IMR-90 (cell line): Measurements from ENCODE around the gene CNDP1. TPM values are rescaled to one million over a fixed set of nuclear protein-coding genes. Genes with fewer than 3 reads are reported as not detected.

Source experiments
- ATAC-seq: fragments of 200-7000 bp; cut with Tn5 transposase; 2 replicates; pipeline ENCODE4 v1.9.1; 2020; ENCODE audit warnings: low read depth, mild to moderate bottlenecking, moderate library complexity
- BruUV-seq: library from RNA; stranded (reverse); fragments of 400-500 nt; replicated peaks from 2 replicates; lab custom pipeline; 2021; lab: Mats Ljungman, UMichigan
- CTCF ChIA-PET: fragments of 300-600 bp; formaldehyde crosslinking; extraction: SDS; loops from one replicate; lab custom pipeline; 2021; ENCODE audit warnings: antibody characterized with exemption; lab: Yijun Ruan, JAX
- POLR2A ChIA-PET: fragments of 300-600 bp; sonication (Branson Sonifier 250); formaldehyde crosslinking; loops from one replicate; lab custom pipeline; 2022; ENCODE audit warnings: antibody characterized with exemption; ENCODE audit not compliant: unreplicated experiment; lab: Charles Lee
- DNase-seq: peaks from one replicate; pipeline ENCODE4 v3.0.0; 2013
- H2AFZ ChIP-seq: replicated peaks from 2 replicates; pipeline ENCODE3; 2013; ENCODE audit warnings: low read length, mild to moderate bottlenecking; ENCODE audit not compliant: poor library complexity
- H2AK5ac ChIP-seq: 2 replicates; pipeline ENCODE4 v1.6.1; 2013; ENCODE audit warnings: low read depth, low read length, inconsistent platforms
- H2AK9ac ChIP-seq: replicated peaks from 2 replicates; pipeline ENCODE3; 2013; ENCODE audit warnings: mild to moderate bottlenecking, low read depth, low read length, moderate library complexity; ENCODE audit not compliant: poor library complexity
- H2BK120ac ChIP-seq: 2 replicates; pipeline ENCODE4 v1.6.1; 2013; ENCODE audit warnings: low read depth, low read length, inconsistent platforms
- H2BK15ac ChIP-seq: 3 replicates; pipeline ENCODE4 v1.6.1; 2013; ENCODE audit warnings: low read depth, low read length, inconsistent platforms
- H2BK20ac ChIP-seq: 2 replicates; pipeline ENCODE4 v1.6.1; 2013; ENCODE audit warnings: low read depth, mild to moderate bottlenecking, inconsistent platforms, low read length, moderate library complexity
- H2BK5ac ChIP-seq: 2 replicates; pipeline ENCODE4 v1.6.1; 2013; ENCODE audit warnings: mild to moderate bottlenecking, low read depth, low read length, inconsistent platforms; ENCODE audit not compliant: poor library complexity, severe bottlenecking
- H3K14ac ChIP-seq: replicated peaks from 2 replicates; pipeline ENCODE4 v1.6.1; 2013; ENCODE audit warnings: low read depth, low read length, inconsistent platforms
- H3K18ac ChIP-seq: 2 replicates; pipeline ENCODE4 v1.6.1; 2013; ENCODE audit warnings: low read depth, low read length, control low read depth
- H3K23ac ChIP-seq: 2 replicates; pipeline ENCODE4 v1.6.1; 2013; ENCODE audit warnings: low read depth, low read length, inconsistent platforms
- H3K27ac ChIP-seq: 2 replicates; pipeline ENCODE4 v1.5.1; 2013; ENCODE audit warnings: mild to moderate bottlenecking, control low read depth, low read length; ENCODE audit not compliant: insufficient read depth
- H3K27me3 ChIP-seq: 2 replicates; pipeline ENCODE4 v1.6.1; 2013; ENCODE audit warnings: low read length; ENCODE audit not compliant: control insufficient read depth, insufficient read depth
- H3K36me3 ChIP-seq: 2 replicates; pipeline ENCODE4 v1.6.1; 2013; ENCODE audit warnings: low read length, mixed read lengths; ENCODE audit not compliant: control insufficient read depth, insufficient read depth
- H3K4ac ChIP-seq: 2 replicates; pipeline ENCODE4 v1.6.1; 2013; ENCODE audit warnings: low read depth, low read length, inconsistent platforms
- H3K4me1 ChIP-seq: 2 replicates; pipeline ENCODE4 v1.6.1; 2013; ENCODE audit warnings: low read length, mixed read lengths; ENCODE audit not compliant: control insufficient read depth, insufficient read depth
- H3K4me2 ChIP-seq: 2 replicates; pipeline ENCODE4 v1.6.1; 2013; ENCODE audit warnings: low read depth, mild to moderate bottlenecking, control low read depth, low read length, moderate library complexity
- H3K4me3 ChIP-seq: 2 replicates; pipeline ENCODE4 v1.5.1; 2013; ENCODE audit warnings: low read depth, mild to moderate bottlenecking, control low read depth, low read length, moderate library complexity; ENCODE audit not compliant: insufficient read depth
- H3K56ac ChIP-seq: 2 replicates; pipeline ENCODE4 v1.6.1; 2013; ENCODE audit warnings: low read length, inconsistent platforms; ENCODE audit not compliant: insufficient read depth; ENCODE audit errors: extremely low read depth
- H3K79me1 ChIP-seq, 2 experiments: 2 replicates each; pipeline ENCODE4 v1.6.1; 2013; ENCODE audit warnings: low read length in 2 of 2, inconsistent platforms in 1 of 2, low read depth in 1 of 2
- H3K9ac ChIP-seq: 2 replicates; pipeline ENCODE4 v1.6.1; 2013; ENCODE audit warnings: low read depth, low read length, control low read depth
- H3K9me1 ChIP-seq: 2 replicates; pipeline ENCODE4 v1.6.1; 2013; ENCODE audit warnings: low read length, inconsistent platforms; ENCODE audit not compliant: insufficient read depth
- H3K9me3 ChIP-seq: 2 replicates; pipeline ENCODE4 v1.6.1; 2013; ENCODE audit warnings: low read length; ENCODE audit not compliant: control insufficient read depth, insufficient read depth
- H4K20me1 ChIP-seq: 2 replicates; pipeline ENCODE4 v1.6.1; 2013; ENCODE audit warnings: low read length, inconsistent platforms; ENCODE audit not compliant: insufficient read depth
- H4K5ac ChIP-seq: 2 replicates; pipeline ENCODE4 v1.6.1; 2013; ENCODE audit warnings: mild to moderate bottlenecking, low read depth, low read length, control low read depth
- H4K8ac ChIP-seq, 2 experiments: 2 replicates each; pipeline ENCODE4 v1.6.1; 2013; ENCODE audit warnings: low read depth in 2 of 2, low read length in 2 of 2, control low read depth in 1 of 2, inconsistent platforms in 1 of 2
- H4K91ac ChIP-seq: 2 replicates; pipeline ENCODE4 v1.6.1; 2013; ENCODE audit warnings: low read depth, low read length, inconsistent platforms; ENCODE audit not compliant: insufficient read depth
- BHLHE40 ChIP-seq: fragments of 150-350 bp; IDR thresholded peaks from 2 replicates; pipeline ENCODE4 v1.6.1; 2016; ENCODE audit warnings: mild to moderate bottlenecking, low read depth, low read length
- CEBPB ChIP-seq: IDR thresholded peaks from 2 replicates; pipeline ENCODE4 v1.6.1; 2012; ENCODE audit warnings: low read depth, low read length, improper control_type of control experiment
- CHD1 ChIP-seq: IDR thresholded peaks from 2 replicates; pipeline ENCODE4 v1.6.1; 2012; ENCODE audit warnings: low read depth, low read length, improper control_type of control experiment
- CTCF ChIP-seq: conservative IDR thresholded peaks from 2 replicates; pipeline ENCODE4 v1.5.1; 2012; ENCODE audit warnings: mild to moderate bottlenecking, low read depth, low read length, improper control_type of control experiment
- FOS ChIP-seq: fragments of 150-350 bp; IDR thresholded peaks from 2 replicates; pipeline ENCODE4 v1.6.1; 2016; ENCODE audit warnings: low read depth, low read length
- MAFK ChIP-seq: IDR thresholded peaks from 2 replicates; pipeline ENCODE4 v1.6.1; 2012; ENCODE audit warnings: low read depth, low read length, improper control_type of control experiment
- MAZ ChIP-seq: IDR thresholded peaks from 2 replicates; pipeline ENCODE4 v1.6.1; 2012; ENCODE audit warnings: low read depth, mild to moderate bottlenecking, low read length, improper control_type of control experiment, moderate library complexity, borderline replicate concordance
- MXI1 ChIP-seq: IDR thresholded peaks from 2 replicates; pipeline ENCODE4 v1.6.1; 2012; ENCODE audit warnings: low read depth, mild to moderate bottlenecking, low read length, moderate library complexity, borderline replicate concordance
- NFE2L2 ChIP-seq: fragments of 150-350 bp; IDR thresholded peaks from 2 replicates; pipeline ENCODE4 v1.6.1; 2016; ENCODE audit warnings: low read depth, mild to moderate bottlenecking, low read length
- POLR2A ChIP-seq: IDR thresholded peaks from 2 replicates; pipeline ENCODE4 v1.6.1; 2012; ENCODE audit warnings: mild to moderate bottlenecking, low read depth, low read length
- RAD21 ChIP-seq: IDR thresholded peaks from 2 replicates; pipeline ENCODE4 v1.6.1; 2012; ENCODE audit warnings: low read length, improper control_type of control experiment
- RCOR1 ChIP-seq: IDR thresholded peaks from 2 replicates; pipeline ENCODE4 v1.6.1; 2012; ENCODE audit warnings: mild to moderate bottlenecking, low read length, improper control_type of control experiment; ENCODE audit not compliant: insufficient replicate concordance
- RFX5 ChIP-seq: IDR thresholded peaks from 2 replicates; pipeline ENCODE4 v1.8.0; 2012; ENCODE audit warnings: low read depth, mild to moderate bottlenecking, low read length, moderate library complexity
- SMC3 ChIP-seq: fragments of 150-350 bp; IDR thresholded peaks from 2 replicates; pipeline ENCODE4 v1.6.1; 2016; ENCODE audit warnings: low read depth, mild to moderate bottlenecking, antibody characterized with exemption, low read length, moderate library complexity
- USF2 ChIP-seq: fragments of 150-350 bp; IDR thresholded peaks from 2 replicates; pipeline ENCODE4 v1.6.1; 2017; ENCODE audit warnings: mild to moderate bottlenecking, antibody characterized with exemption, low read length, low read depth
- WGBS, 2 experiments: methylation state at CpG; one replicate each; pipeline versions ENCODE4 v1.1.5 to v1.1.7; 2013; ENCODE audit warnings: missing lambda C conversion rate in 2 of 2; ENCODE audit not compliant: insufficient read length in 1 of 2; ENCODE audit errors: extremely low coverage in 2 of 2; 5-methylcytosine and 5-hydroxymethylcytosine counted together
- dilution Hi-C: fragments of 300-500 bp; cut with HindIII; formaldehyde crosslinking; loops from one replicate; pipeline ENCODE4 v1.14.3; 2018; ENCODE audit warnings: low sequenced_read_pairs; ENCODE audit not compliant: unreplicated experiment
- in situ Hi-C: fragments of 300-500 bp; cut with MboI; formaldehyde crosslinking; loops from 3 replicates; pipeline ENCODE4 v1.14.3; 2019; ENCODE audit warnings: low sequenced_read_pairs, inconsistent platforms, mixed read lengths
- intact Hi-C: fragments of 100-400 bp; cut with micrococcal nuclease; formaldehyde crosslinking; loops from 2 replicates; pipeline ENCODE4 v1.10.0; 2022
- polyA plus RNA-seq, 3 experiments: library from polyadenylated mRNA; depleted of rRNA; stranded (reverse); fragments of >200 nt; gene quantifications; 2 replicates each; pipeline ENCODE4 v1.2.3, GENCODE V29; 2012; ENCODE audit warnings: low replicate concordance in 1 of 3
- total RNA-seq: library from RNA; depleted of rRNA; stranded (reverse); fragments of >200 nt; gene quantifications from 2 replicates; pipeline ENCODE4 v1.2.3, GENCODE V29; 2012
- TF ChIP-seq, protein P1 (sequence below): fragments of 150-350 bp; IDR thresholded peaks from 2 replicates; pipeline ENCODE4 v1.6.1; 2016; ENCODE audit warnings: low read depth, mild to moderate bottlenecking, low read length, moderate library complexity, borderline replicate concordance

CNDP1 gene
- total and polyA plus RNA-seq, 2 of the 4 experiments (the other 2 are of a cell fraction) = not detected

- no peak for DNase-seq
- ATAC-seq = no peak
- Histone ChIP-seq H3K18ac (no peak overlapping the region), H2BK120ac (no peak overlapping the region), H4K91ac (no peak overlapping the region), H4K20me1 (no peaks in the 10 kb centered on the region), H3K9ac (no peak overlapping the region), H3K4me1 (no peaks in the 10 kb centered on the region), H4K8ac (no peak overlapping the region), H4K5ac (no peak overlapping the region), H3K27me3 (peaks cover 12% of the 10 kb centered on the region), H3K9me3 (no peaks in the 10 kb centered on the region), H2AK9ac (no peak overlapping the region), H2BK20ac (no peak overlapping the region), H3K4me3 (no peak overlapping the region), H3K56ac (no peak overlapping the region), H2BK15ac (no peak overlapping the region), H3K14ac (no peak overlapping the region), H3K4me2 (no peak overlapping the region), H3K36me3 (no peaks in the 10 kb centered on the region; the same call in 1 of the 2 replicates), H3K23ac (no peak overlapping the region), H2AFZ (no peak overlapping the region), H3K27ac (no peak overlapping the region), H3K9me1 (no peaks in the 10 kb centered on the region), H2AK5ac (no peak overlapping the region), H3K4ac (no peak overlapping the region), H2BK5ac (no peak overlapping the region), H3K79me1 (peaks cover 0 to 1% of the 10 kb centered on the region in 2 experiments; a peak in 2 of 4 replicates)
- no TSS peak for BruUV-seq
- WGBS, 2 experiments = 84% methylated on average over 3 of the region's 3 CpGs; no CpG with 5 or more reads in 1 of the 2 experiments
- intact Hi-C loops = no loop called here
- dilution Hi-C loops = no loop called here
- POLR2A ChIA-PET = no interaction called here
- CTCF ChIA-PET = no interaction called here
- TF ChIP-seq, protein P1, sequence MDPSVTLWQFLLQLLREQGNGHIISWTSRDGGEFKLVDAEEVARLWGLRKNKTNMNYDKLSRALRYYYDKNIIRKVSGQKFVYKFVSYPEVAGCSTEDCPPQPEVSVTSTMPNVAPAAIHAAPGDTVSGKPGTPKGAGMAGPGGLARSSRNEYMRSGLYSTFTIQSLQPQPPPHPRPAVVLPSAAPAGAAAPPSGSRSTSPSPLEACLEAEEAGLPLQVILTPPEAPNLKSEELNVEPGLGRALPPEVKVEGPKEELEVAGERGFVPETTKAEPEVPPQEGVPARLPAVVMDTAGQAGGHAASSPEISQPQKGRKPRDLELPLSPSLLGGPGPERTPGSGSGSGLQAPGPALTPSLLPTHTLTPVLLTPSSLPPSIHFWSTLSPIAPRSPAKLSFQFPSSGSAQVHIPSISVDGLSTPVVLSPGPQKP = no peak
- TF ChIP-seq BHLHE40 = no peak
- TF ChIP-seq SMC3 = no peak
- no peak for TF ChIP-seq POLR2A
- TF ChIP-seq RAD21 = no peak
- no peak for TF ChIP-seq NFE2L2
- TF ChIP-seq FOS = no peak
- TF ChIP-seq CTCF = no peak
- no peak for TF ChIP-seq MXI1
- TF ChIP-seq CEBPB = no peak
- TF ChIP-seq USF2 = no peak
- no peak for TF ChIP-seq RFX5
- no peak for TF ChIP-seq CHD1
- no peak for TF ChIP-seq RCOR1
- TF ChIP-seq MAZ = no peak
- TF ChIP-seq MAFK = no peak
- in situ Hi-C loops = no loop called here
Observed at GRCh38 chr18:74589811-74590210, 55.5 kb downstream of the CNDP1 start.
